Duodenal mucosa (tissue), 2 donors: Measurements from ENCODE around the gene SMIM38.

Source experiments
- H3K27ac ChIP-seq: one replicate; pipeline ENCODE4 v1.7.0; 2013; ENCODE audit warnings: low read depth, low read length
- H3K27me3 ChIP-seq, 2 donors: one replicate each; pipeline ENCODE4 v1.7.0; 2013; ENCODE audit warnings: low read length in 2 of 2, control low read depth in 1 of 2; ENCODE audit not compliant: insufficient read depth in 2 of 2, control insufficient read depth in 1 of 2
- H3K36me3 ChIP-seq, 2 donors: one replicate each; pipeline ENCODE4 v1.7.0; 2013; ENCODE audit warnings: low read length in 2 of 2, control low read depth in 1 of 2; ENCODE audit not compliant: insufficient read depth in 2 of 2, control insufficient read depth in 1 of 2
- H3K4me1 ChIP-seq, 2 donors: one replicate each; pipeline ENCODE4 v1.7.0; 2013; ENCODE audit warnings: low read length in 2 of 2, control low read depth in 1 of 2; ENCODE audit not compliant: insufficient read depth in 2 of 2, control insufficient read depth in 1 of 2
- H3K4me3 ChIP-seq, 2 donors: one replicate each; pipeline ENCODE4 v1.7.0; 2013; ENCODE audit warnings: low read length in 2 of 2, low read depth in 1 of 2
- H3K9ac ChIP-seq, 2 donors: one replicate each; pipeline ENCODE4 v1.7.0; 2013; ENCODE audit warnings: low read length in 2 of 2, low read depth in 1 of 2
- H3K9me3 ChIP-seq, 2 donors: one replicate each; pipeline ENCODE4 v1.7.0; 2013; ENCODE audit warnings: low read length in 2 of 2, control low read depth in 1 of 2; ENCODE audit not compliant: control insufficient read depth in 1 of 2

Gene SMIM38

GRCh38 chr11:69157822-69158231, 2.1 kb downstream of the SMIM38 start:
- no peaks in the 10 kb centered on the region for H3K36me3 ChIP-seq
- H3K27ac ChIP-seq = no peak overlapping the region
- no peak overlapping the region for H3K4me3 ChIP-seq
- no peaks in the 10 kb centered on the region for H3K27me3 ChIP-seq
- H3K9ac ChIP-seq = no peak overlapping the region
- H3K9me3 ChIP-seq = no peaks in the 10 kb centered on the region
- H3K4me1 ChIP-seq = peaks cover 0 to 5% of the 10 kb centered on the region in 2 donors

GRCh38 chr11:69158301-69159149, 2.8 kb downstream of the SMIM38 start:
- no peaks in the 10 kb centered on the region for H3K27me3 ChIP-seq
- H3K36me3 ChIP-seq = no peaks in the 10 kb centered on the region
- H3K4me1 ChIP-seq = peaks cover 0 to 5% of the 10 kb centered on the region in 2 donors
- no peak overlapping the region for H3K27ac ChIP-seq
- no peaks in the 10 kb centered on the region for H3K9me3 ChIP-seq
- no peak overlapping the region for H3K4me3 ChIP-seq
- H3K9ac ChIP-seq = no peak overlapping the region

- Histone ChIP-seq H3K27ac (no peak overlapping the region), H3K27me3 (no peaks in the 10 kb centered on the region), H3K4me3 (no peak overlapping the region), H3K9me3 (peaks cover 0 to 6% of the 10 kb centered on the region in 2 donors), H3K4me1 (peaks cover 0 to 5% of the 10 kb centered on the region in 2 donors), H3K36me3 (no peaks in the 10 kb centered on the region), H3K9ac (no peak overlapping the region)
These were observed 3.6 kb downstream of the SMIM38 start for GRCh38 chr11:69159150-69159852.

GRCh38 chr11:69160296-69161116, 4.8 kb downstream of the SMIM38 start:
- no peak overlapping the region for H3K9ac ChIP-seq
- no peaks in the 10 kb centered on the region for H3K27me3 ChIP-seq
- H3K36me3 ChIP-seq = no peaks in the 10 kb centered on the region
- no peak overlapping the region for H3K4me3 ChIP-seq
- peaks cover 0 to 7% of the 10 kb centered on the region in 2 donors for H3K9me3 ChIP-seq
- H3K27ac ChIP-seq = no peak overlapping the region
- H3K4me1 ChIP-seq = peaks cover 0 to 5% of the 10 kb centered on the region in 2 donors

GRCh38 chr11:69161117-69161407, 5.3 kb downstream of the SMIM38 start:
- H3K27me3 ChIP-seq = no peaks in the 10 kb centered on the region
- H3K4me1 ChIP-seq = peaks cover 0 to 5% of the 10 kb centered on the region in 2 donors
- no peaks in the 10 kb centered on the region for H3K36me3 ChIP-seq
- no peak overlapping the region for H3K9ac ChIP-seq
- peaks cover 0 to 7% of the 10 kb centered on the region in 2 donors for H3K9me3 ChIP-seq
- no peak overlapping the region for H3K4me3 ChIP-seq
- no peak overlapping the region for H3K27ac ChIP-seq

GRCh38 chr11:69162505-69162904, 6.8 kb downstream of the SMIM38 start:
- Histone ChIP-seq H3K27ac (no peak overlapping the region), H3K4me1 (peaks cover 0 to 4% of the 10 kb centered on the region in 2 donors), H3K9ac (no peak overlapping the region), H3K9me3 (peaks cover 0 to 7% of the 10 kb centered on the region in 2 donors), H3K27me3 (no peaks in the 10 kb centered on the region), H3K4me3 (no peak overlapping the region), H3K36me3 (no peaks in the 10 kb centered on the region)

GRCh38 chr11:69163842-69164241, 8.1 kb downstream of the SMIM38 start:
- Histone ChIP-seq H3K9me3 (peaks cover 0 to 7% of the 10 kb centered on the region in 2 donors), H3K9ac (no peak overlapping the region)

GRCh38 chr11:69164824-69165223, 9.1 kb downstream of the SMIM38 start:
- no peak overlapping the region for H3K27ac ChIP-seq
- peaks cover 2 to 7% of the 10 kb centered on the region in 2 donors for H3K9me3 ChIP-seq
- H3K9ac ChIP-seq = no peak overlapping the region
- peaks cover 0 to 4% of the 10 kb centered on the region in 2 donors for H3K4me1 ChIP-seq
- H3K36me3 ChIP-seq = no peaks in the 10 kb centered on the region
- no peak overlapping the region for H3K4me3 ChIP-seq
- no peaks in the 10 kb centered on the region for H3K27me3 ChIP-seq

More at GRCh38 chr11:69163842-69164241, 8.1 kb downstream of the SMIM38 start:
- Histone ChIP-seq H3K4me3 (no peak overlapping the region), H3K4me1 (peaks cover 0 to 4% of the 10 kb centered on the region in 2 donors), H3K27me3 (no peaks in the 10 kb centered on the region), H3K27ac (no peak overlapping the region), H3K36me3 (no peaks in the 10 kb centered on the region)

- H3K9ac ChIP-seq = no peak overlapping the region
- H3K4me3 ChIP-seq = no peak overlapping the region
- H3K4me1 ChIP-seq = peaks cover 0 to 4% of the 10 kb centered on the region in 2 donors
- H3K27me3 ChIP-seq = no peaks in the 10 kb centered on the region
- H3K9me3 ChIP-seq = peaks cover 2 to 7% of the 10 kb centered on the region in 2 donors
- no peaks in the 10 kb centered on the region for H3K36me3 ChIP-seq
- no peak overlapping the region for H3K27ac ChIP-seq
These were observed 10.0 kb downstream of the SMIM38 start for GRCh38 chr11:69165775-69166174.
